ENCODE results near the gene ENTHD1. TPM values are rescaled to one million over a fixed set of nuclear protein-coding genes. Genes with fewer than 3 reads are reported as not detected.

The ENTHD1 gene
- total and polyA plus RNA-seq, 10 donors: 0.09 to 0.59 (median 0.14) TPM; not detected in 5

DNA sequence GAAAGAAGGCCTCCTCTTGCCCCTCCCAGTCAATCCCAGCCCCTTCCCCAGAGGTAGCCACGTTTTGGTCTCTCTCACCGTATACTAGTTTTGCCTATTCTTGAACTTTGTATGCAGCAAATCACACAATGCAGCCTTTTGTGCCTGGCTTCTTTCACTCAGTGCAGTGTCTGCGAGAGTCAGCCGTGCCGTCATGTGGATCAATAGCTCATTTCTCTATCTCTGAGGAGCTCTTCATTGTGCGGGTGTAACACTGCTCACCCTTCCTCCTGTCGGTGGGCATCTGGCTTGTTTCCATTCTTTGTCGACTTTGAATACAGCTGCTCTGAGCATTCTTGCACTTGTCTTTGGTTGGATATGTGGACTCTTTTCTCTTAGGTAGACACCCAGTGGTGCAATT lies 176.5 kb downstream of the ENTHD1 start:
- 84 to 95% (median 88%) methylated on average over 8 of the region's 8 CpGs for WGBS, 5 donors
- H3K9me3 ChIP-seq: no peaks in the 10 kb centered on the region
- no peak for DNase-seq
- TF ChIP-seq, protein P1, sequence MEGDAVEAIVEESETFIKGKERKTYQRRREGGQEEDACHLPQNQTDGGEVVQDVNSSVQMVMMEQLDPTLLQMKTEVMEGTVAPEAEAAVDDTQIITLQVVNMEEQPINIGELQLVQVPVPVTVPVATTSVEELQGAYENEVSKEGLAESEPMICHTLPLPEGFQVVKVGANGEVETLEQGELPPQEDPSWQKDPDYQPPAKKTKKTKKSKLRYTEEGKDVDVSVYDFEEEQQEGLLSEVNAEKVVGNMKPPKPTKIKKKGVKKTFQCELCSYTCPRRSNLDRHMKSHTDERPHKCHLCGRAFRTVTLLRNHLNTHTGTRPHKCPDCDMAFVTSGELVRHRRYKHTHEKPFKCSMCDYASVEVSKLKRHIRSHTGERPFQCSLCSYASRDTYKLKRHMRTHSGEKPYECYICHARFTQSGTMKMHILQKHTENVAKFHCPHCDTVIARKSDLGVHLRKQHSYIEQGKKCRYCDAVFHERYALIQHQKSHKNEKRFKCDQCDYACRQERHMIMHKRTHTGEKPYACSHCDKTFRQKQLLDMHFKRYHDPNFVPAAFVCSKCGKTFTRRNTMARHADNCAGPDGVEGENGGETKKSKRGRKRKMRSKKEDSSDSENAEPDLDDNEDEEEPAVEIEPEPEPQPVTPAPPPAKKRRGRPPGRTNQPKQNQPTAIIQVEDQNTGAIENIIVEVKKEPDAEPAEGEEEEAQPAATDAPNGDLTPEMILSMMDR (IDR thresholded peaks at IDR 0.05 in 8 of 11, conservative IDR thresholded peaks at IDR 0.05 in 3 of 11): no peak
- no peak for TF ChIP-seq POLR2AphosphoS5 (IDR thresholded peaks at IDR 0.05)
- no peak overlapping the region for H3K27ac ChIP-seq
- no peaks in the 10 kb centered on the region for H3K36me3 ChIP-seq
- no peaks in the 10 kb centered on the region for H3K4me1 ChIP-seq
- H3K4me3 ChIP-seq: no peak overlapping the region
- H3K27me3 ChIP-seq (replicated peaks in 1 of 7): peaks cover 0 to 22% (median 0%) of the 10 kb centered on the region in 7 donors
- intact Hi-C loops (cut with DNase I; ENCODE audit: low total_unique reads): no loop called here

DNA sequence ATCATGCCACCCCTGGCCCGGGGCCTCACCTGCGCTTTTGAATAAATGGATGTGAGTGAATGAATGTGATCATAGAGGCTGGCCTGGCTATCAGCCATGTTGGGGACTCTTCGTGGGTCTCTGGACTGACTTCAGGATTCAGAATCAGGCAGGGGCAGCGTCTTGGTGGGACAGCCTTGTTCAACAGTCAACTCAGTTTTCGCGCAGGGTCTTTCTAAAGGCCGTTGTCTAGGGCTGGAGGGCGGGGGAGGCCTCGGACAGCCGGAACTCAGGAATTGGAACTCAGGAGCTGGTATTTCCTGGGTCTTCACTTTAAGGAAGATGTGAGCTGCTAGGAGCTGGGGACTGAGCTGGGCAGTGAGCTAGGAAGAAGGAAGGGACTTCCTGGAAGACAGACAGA lies 177.0 kb downstream of the ENTHD1 start:
- H3K4me1 ChIP-seq: no peaks in the 10 kb centered on the region
- H3K36me3 ChIP-seq: no peaks in the 10 kb centered on the region
- 75 to 86% (median 83%) methylated on average over 9 to 10 of the region's 10 CpGs for WGBS, 5 donors
- DNase-seq: peak; percentile 57
- H3K27me3 ChIP-seq (replicated peaks in 1 of 7): peaks cover 0 to 20% (median 0%) of the 10 kb centered on the region in 7 donors
- H3K4me3 ChIP-seq: no peak overlapping the region
- TF ChIP-seq POLR2AphosphoS5 (IDR thresholded peaks at IDR 0.05): no peak
- TF ChIP-seq POLR2A (IDR thresholded peaks at IDR 0.05): no peak
- TF ChIP-seq, protein P1 (IDR thresholded peaks at IDR 0.05 in 8 of 11, conservative IDR thresholded peaks at IDR 0.05 in 3 of 11): no peak
- H3K27ac ChIP-seq: no peak overlapping the region
- intact Hi-C loops (cut with DNase I; ENCODE audit: low total_unique reads): no loop called here
- H3K9me3 ChIP-seq: no peaks in the 10 kb centered on the region

DNA sequence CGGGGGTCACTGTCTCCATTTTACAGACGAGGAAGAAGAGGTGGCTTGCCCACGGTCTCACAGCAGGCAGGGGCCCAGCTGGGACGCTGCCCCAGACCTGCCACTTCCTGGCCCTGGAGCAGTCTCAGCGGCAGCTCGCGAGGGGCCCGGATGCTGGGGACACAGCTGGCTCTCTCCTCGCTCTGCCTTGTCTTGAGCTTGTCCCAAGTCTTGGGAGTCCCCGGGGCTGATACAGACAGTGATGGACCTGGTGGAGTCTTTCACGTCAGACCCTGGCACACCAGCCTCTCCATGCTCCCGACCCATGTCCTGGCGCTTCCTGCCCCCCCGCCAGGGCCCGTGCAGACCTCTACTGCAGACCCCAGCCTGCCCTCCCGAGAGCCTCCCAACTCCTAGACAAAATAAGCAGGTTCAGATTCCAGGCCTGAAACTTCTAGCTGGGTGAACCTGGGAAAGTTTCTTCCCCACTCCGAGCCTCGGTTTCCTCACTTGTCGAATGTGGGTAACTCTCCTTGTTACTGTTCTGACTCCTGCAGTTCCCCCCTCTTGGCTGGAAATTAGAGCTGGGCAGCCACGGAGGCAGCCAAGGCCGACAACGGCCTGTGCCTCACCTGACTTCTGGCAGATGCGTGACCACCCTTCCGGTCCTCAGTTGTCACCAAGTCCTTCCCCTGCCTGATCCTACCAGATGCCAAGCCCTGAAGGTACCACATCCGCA lies 177.6 kb downstream of the ENTHD1 start:
- no peaks in the 10 kb centered on the region for H3K36me3 ChIP-seq
- DNase-seq: peak; percentile 59

DNA sequence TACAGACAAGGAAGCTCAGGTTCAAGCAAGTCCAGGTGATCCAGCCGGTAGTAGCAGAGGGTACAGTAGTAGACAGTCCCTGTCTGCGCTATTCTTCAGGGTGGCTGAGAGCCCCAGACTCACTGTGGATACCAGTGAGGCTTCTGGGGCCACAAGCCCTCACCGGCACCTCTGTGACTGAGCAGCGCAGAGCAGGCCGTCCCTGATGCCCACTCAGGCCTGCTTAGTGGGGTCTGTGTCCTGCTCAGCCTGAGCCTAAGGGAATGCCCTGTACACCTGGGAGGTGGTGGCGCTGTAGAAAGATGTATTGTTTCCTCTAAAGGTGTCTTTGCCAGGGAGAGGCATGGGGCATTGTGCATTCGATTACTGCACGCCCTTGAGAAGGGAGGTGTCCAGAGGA lies 179.2 kb downstream of the ENTHD1 start:
- DNase-seq: peak; percentile 52
- TF ChIP-seq, protein P1 (IDR thresholded peaks at IDR 0.05 in 8 of 11, conservative IDR thresholded peaks at IDR 0.05 in 3 of 11): no peak
- TF ChIP-seq POLR2A (IDR thresholded peaks at IDR 0.05) (no peak), POLR2AphosphoS5 (IDR thresholded peaks at IDR 0.05) (no peak)
- no peak overlapping the region for H3K4me3 ChIP-seq
- no peaks in the 10 kb centered on the region for H3K36me3 ChIP-seq
- peaks cover 0 to 31% (median 0%) of the 10 kb centered on the region in 7 donors for H3K27me3 ChIP-seq (replicated peaks in 1 of 7)
- intact Hi-C loops (cut with DNase I; ENCODE audit: low total_unique reads): no loop called here
- H3K9me3 ChIP-seq: no peaks in the 10 kb centered on the region
- 90 to 96% (median 91%) methylated on average over 5 to 8 of the region's 8 CpGs for WGBS, 5 donors
- peaks cover 0 to 10% (median 0%) of the 10 kb centered on the region in 6 donors for H3K4me1 ChIP-seq
- H3K27ac ChIP-seq: no peak overlapping the region

More for the DNA sequence above, 177.6 kb downstream of the ENTHD1 start:
- H3K9me3 ChIP-seq: no peaks in the 10 kb centered on the region
- TF ChIP-seq POLR2AphosphoS5 (IDR thresholded peaks at IDR 0.05) (no peak), POLR2A (IDR thresholded peaks at IDR 0.05) (no peak)
- TF ChIP-seq, protein P1 (IDR thresholded peaks at IDR 0.05 in 8 of 11, conservative IDR thresholded peaks at IDR 0.05 in 3 of 11): no peak
- H3K27ac ChIP-seq: no peak overlapping the region
- peaks cover 0 to 19% (median 0%) of the 10 kb centered on the region in 7 donors for H3K27me3 ChIP-seq (replicated peaks in 1 of 7)
- H3K4me1 ChIP-seq: peaks cover 0 to 3% (median 0%) of the 10 kb centered on the region in 6 donors
- no peak overlapping the region for H3K4me3 ChIP-seq
- WGBS, 5 donors: 76 to 81% (median 80%) methylated on average over 24 to 25 of the region's 25 CpGs
- intact Hi-C loops (cut with DNase I; ENCODE audit: low total_unique reads): no loop called here
